ENCODE data around the gene FBXO11. TPM values are rescaled to one million over a fixed set of nuclear protein-coding genes. Genes with fewer than 3 reads are reported as not detected.
"Not testable (repeated sequence)": the region's sequence is repeated elsewhere in the genome, so short reads cannot be mapped to it uniquely, and the experiment has no call there.

The FBXO11 gene
- total RNA-seq, 1 donor from 2014 or later: 74.3 TPM

DNA sequence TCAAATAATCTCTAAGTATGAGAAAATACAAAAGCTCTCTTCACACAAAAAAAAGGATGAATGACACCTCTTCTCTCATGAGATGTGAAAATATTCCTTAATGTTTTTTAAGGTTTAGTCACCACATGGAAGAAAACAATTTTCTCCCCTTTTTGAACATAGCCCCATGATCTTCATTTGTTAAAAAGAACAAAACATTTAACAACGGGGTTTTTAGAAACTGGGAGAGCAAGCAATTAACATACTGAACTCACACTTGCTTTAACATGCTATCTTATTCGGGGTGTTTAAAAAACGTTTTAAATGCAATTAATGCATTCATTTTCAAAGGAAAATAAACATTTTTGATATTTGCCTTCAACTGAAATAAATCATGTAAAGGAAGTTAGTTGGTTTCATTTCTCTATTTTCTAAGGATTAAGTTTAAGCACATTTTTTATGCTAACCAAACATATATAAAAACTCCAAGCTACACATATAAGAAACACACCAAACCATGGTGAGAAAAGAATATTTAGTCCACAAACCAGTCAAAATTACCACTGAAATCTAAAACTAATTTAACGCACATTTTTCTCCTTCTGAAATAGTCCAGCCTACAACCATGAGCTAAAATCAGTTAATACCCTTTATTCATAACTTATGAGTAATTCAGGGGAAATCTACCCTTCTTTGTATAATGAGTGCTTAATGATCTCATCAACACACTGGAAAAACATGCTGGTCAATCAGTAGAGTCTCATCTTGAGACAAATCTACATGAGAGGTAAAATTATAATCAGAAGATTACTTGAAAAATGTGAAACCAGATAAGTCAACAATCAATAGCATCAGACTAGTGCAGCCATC, 8.2 kb downstream of the FBXO11 start:
- no peak for DNase-seq (ENCODE audit: low read depth, low spot score)

DNA sequence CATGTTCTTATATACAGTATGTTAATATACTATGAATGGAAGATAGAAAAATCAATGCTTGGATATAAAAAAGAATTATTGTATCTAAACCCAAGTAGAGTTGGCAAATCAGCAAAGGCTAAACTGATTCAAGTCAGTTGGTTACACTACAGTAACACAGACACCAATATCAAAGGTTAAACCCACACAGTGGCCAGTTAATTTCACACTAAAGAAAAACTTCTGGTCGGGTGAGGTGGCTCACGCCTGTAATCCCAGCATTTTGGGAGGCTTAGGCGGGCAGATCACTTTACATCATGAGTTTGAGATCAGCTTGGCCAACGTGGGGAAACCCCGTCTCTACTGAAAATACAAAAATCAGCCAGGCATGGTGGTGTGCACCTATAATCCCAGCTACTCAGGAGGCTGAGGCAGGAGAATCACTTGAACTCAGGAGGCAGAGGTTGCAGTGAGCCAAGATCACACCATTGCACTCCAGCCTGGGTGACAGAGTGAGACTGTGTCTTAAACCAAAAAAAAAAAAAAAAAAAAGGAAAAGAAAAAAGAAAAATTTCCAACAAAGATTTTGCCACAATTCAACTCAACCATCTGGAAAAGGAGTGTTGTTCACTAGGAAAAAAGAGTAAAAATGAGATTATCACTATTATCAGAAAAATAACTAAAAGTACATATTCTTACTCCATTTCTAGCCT, 9.0 kb downstream of the FBXO11 start:
- DNase-seq (ENCODE audit: low read depth, low spot score): not testable (repeated sequence)

DNA sequence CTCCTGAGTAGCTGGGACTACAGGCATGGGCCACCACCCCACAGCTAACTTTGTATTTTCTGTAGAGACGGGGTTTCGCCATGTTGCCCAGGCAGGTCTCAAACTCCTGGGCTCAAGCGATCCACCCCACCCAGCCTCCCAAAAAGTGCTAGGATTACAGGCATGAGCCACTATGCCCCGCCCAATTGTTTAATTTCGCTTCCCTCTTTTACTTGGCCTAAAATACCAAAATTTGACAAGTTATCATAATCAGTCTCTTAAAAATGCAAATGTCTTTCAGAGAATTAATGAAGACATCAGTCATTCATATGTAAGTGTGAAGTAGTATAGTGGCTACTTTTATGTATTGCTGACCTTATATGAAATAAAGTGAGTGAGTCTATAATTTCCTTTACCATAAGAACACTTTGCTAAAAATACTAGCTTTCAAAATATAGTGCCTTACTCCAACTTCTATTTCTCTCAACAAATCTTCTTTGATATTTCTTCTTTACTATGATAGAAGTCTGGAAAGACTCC, 9.8 kb downstream of the FBXO11 start:
- DNase-seq (ENCODE audit: low read depth, low spot score): no peak

DNA sequence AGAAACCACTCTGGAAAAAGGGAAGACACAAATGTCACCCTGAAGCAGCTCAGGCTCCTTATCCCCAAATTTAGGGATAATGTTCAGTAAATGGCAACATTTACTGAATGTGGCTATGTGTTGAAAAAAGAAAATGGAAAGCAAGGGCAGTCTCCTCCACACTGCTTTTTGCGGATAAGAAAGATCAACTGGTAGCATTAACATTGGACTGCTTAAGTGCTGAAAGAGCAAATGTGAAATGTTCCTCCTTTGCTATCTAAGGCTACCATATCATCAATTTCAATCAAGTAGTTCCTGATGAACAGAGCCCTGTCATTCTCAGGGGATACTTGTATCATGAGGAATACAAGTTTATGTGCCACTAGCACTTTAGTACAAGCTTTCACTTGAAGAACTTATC, 12.5 kb downstream of the FBXO11 start:
- no peak for DNase-seq (ENCODE audit: low read depth, low spot score)

DNA sequence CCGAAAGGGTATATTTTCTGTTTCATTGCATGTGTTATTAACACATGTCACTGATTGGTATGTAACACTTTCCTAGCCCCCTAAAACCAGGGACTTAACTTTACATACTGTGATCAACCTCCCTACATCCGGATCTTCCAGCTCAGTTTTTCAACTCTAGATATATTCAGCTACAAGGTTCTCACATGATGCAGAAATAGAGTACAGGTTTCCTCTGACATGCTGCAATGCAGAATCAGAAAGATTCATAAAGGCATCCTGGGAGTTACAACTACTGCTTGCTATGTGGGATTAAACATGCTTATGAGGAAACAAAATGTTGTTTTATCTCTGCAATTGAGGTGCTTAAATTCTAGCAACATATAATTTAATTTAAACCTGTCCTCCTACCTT, 14.0 kb downstream of the FBXO11 start:
- no peak for DNase-seq (ENCODE audit: low read depth, low spot score)

DNA sequence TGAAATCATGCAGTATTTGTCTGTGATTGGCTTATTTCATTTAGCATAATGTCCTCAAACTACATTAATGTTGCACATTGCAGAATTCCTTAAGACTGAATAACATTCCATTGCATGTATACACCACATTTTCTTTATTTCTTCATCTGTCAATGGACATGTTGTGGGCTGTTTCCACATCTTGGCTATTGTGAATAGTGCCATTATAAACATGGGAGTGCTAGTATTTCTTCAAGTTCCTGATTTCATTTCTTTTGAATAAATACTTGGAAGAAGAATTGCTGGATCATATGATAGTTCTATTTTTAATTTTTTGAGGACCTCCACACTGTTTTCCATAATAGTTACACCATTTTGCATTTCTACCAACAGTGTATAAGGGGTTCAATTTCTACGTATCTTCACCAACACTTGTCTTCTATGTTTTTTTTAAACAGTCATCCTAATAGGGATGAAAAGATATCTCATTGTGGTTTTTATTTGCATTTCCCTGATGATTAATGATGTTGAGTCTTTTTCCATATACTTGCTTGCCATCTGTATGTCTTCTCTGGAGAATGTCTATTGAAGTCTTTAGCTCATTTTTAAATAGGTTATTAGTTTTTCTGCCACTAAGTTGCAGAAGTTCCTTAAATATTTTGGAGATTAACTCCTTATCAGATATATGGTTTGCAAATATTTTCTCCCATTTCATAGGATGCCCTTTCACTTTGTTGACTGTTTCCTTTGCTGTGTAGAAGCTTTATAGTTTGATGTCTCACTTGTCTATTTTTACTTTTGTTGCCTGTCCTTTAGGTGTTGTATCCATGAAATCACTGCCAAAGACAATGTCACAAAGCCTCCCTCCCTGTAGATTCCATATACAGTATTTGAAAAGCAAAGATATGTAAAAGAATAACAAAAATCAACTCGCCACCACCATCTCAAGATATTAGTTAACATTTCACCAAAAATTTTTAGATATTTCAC, 14.6 kb downstream of the FBXO11 start:
- DNase-seq (ENCODE audit: low read depth, low spot score): no peak

DNA sequence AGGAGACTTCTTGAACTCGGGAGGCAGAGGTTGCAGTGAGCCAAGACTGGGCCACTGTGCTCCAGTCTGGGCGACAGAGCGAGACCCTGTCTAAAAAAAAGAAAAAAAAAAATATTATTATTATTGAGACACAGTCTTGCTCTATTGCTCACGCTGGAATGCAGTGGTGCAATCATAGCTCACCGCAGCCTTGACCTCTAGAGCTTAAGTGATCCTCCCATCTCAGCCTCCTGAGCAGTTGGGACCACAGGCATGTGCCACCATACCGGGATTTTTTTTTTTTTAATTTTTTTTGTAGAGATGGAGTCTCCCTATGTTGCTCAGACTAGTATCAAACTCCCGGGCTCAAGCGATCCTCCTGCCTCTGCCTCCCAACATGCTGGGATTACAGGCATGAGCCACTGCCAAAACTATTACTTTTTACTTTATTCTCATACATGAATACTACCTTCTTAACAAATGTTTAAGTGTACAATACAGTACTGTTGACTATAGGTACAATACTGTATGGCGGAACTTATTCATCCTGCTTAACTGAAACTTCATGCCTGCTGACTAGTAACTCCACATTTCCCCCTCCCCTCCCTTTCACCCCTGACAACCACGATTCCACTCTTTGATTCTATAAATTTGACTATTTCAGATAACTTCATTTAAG, 15.5 kb downstream of the FBXO11 start:
- no peak for DNase-seq (ENCODE audit: low read depth, low spot score)

DNA sequence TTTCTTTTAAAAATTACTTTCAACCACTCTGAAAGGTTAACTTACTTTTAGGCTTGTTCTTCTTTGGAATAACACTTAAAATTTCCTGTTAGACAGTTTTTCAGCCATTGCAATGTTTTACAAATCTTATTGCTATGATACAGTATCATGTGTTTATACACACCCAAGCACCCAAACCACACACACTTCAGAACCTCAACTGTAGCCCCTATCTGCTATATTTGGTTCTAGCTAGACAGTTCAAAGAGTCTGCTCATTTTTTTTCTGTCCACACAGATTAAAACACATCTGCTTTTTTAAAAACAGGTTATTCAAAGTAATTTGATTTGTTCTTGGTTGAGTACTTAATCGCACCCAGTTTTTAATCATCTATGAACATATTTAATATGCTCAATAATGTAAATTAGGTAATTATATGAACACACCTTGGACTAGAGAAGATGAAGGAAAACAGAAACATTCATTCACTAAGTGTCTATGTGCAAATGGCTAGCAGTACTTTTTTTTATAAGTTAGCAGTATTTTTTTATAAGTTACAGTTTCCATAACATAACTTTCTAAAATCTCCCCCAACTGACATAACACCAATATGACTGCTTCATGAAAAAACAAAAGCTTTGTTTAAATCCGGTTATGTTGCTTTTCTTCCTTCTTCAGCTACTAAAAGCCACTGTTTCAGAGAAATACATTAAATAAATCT, 17.6 kb downstream of the FBXO11 start:
- DNase-seq (ENCODE audit: low read depth, low spot score): no peak

DNA sequence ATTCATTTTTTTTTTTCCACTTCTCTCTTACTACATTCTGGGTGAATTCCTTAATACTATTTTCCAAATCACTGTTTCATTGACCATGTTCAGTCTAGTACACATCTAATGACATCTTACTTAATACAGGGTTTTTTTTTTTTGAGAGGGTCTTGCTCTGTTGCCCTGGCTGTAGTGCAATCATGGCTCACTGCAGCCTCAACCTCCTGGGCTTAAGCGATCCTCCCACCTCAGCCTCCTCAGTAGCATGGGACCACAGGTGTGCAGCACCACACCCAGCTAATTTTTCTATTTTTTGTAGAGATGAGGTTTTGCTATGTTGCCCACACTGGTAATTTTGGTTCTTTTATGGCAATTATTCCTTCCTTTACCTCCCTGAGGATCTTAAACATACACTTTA, 29.4 kb downstream of the FBXO11 start:
- DNase-seq (ENCODE audit: low read depth, low spot score): no peak

DNA sequence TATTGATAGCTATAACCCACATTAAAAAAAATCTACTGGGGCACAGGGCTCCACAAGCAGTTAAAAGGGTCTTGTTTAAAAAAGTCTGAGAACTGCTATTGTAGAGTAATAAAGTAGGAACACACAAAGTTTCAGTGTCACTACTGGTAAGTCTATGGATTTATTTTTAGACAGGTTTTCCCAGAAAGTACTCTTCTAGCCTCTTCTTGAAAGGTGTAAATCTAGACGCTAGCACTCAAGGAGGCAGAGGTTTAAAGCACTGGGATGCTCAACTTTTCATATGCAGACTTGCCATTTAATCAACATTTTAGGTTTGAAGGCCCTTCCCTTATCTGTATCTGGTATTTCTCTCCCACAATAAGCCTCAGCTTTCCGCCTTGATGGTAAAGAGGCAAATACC, 33.4 kb downstream of the FBXO11 start:
- DNase-seq (ENCODE audit: low read depth, low spot score): no peak

DNA sequence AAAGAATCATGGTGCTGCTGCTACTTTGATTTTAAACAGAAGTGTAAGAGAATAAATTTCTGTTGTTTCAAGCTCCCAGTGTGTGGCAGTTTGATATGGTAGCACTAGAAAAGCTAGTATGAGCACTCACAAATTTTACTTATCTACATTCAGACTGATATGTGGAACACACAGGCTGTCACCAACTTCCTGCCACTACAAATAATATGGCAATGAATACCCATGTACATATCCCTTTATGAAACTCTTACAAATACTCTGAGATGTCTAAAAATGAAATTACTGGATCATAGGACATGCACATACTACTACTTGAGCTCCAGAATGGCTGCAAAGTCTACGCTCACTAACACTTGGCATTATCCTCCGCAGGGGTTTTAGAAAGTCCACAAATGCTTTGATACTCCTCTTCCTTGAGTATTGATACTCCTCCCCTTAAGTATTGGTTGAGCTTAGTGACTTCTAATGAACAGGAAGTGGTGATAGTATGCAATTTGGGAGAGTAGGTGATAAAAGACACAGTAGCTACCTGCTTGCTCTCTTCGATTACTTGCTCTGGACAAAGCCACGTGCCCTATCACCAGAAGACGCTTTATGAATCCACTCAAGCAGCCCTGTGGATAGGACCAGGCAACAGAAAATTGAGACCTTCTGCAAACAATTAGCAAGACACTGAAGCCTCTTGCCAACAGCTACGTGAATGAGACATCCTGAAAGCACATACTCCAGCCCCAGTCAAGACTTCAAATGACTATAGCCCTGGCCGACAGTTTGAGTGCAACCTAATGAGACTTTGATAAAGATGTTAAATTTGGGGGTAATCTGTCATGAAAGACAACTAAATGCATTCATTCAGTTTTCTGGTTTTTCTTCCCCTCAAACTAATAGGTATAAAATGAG, 35.4 kb downstream of the FBXO11 start:
- DNase-seq (ENCODE audit: low read depth, low spot score): no peak

DNA sequence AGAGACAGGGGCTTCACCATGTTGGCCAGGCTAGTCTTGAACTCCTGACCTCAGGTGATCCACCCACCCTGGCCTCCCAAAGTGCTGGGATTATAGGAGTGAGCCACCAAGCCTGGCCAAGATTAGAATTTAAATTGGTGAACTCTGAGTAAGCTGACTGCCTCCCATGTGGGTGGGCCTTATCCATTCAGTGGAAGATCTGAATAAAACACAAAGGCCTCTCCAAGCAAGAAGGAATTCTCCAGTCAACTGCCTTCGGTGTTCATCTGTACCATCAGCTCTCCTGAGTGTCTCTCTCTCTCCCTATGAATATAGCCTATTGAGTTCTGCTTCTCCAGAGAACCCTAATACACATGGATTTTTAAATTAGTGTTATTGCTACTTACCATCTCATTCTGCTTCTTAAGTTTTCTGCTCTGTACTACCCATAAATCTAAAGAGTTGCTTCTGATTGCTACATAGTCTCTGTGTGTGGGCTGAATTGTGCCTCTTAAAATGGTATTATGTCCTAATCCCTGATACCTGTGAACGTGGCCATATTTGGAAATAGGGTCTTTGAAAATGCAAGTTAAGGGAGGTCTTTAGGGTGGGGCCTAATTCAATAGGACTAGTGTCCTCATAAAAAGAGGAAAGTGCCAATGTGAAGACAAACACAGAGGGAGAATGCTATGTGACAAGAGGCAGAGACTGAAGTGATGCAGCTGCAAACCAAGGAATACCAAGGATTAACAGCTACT, 36.3 kb downstream of the FBXO11 start:
- no peak for DNase-seq (ENCODE audit: low read depth, low spot score)

DNA sequence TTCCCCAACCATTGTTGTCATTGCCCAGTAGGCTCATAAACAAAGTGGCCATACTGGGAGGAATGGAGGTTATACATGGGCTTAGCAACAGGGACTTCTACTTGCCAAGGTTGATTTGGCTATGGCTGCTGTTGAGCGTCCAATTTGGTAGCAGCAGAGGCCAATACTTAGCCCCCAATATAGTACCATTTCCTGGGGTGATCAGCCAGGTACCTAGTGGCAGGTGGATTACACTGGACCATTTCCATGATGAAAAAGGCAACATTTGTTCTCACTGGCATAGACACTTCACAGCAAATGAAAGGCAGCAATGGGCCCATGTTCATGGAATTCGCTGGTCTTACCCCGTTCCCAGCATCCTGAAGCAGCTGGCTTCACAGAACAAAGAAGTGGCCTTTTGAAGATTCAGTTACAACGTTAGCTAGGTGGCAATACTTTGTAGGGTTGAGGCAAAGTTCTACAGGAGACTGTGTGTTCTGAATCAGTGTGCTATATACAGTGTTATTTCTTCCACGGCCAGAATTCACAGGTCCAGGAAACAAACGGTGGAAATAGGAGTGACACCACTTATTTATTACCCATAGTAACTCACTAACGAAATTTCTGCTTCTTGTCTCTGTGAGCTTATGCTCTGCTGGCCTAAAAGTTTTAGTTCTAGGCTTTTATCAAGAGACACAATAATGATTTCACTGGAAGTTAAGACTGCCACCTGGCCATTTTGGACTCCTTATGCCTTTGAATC, 37.5 kb downstream of the FBXO11 start:
- no peak for DNase-seq (ENCODE audit: low read depth, low spot score)

DNA sequence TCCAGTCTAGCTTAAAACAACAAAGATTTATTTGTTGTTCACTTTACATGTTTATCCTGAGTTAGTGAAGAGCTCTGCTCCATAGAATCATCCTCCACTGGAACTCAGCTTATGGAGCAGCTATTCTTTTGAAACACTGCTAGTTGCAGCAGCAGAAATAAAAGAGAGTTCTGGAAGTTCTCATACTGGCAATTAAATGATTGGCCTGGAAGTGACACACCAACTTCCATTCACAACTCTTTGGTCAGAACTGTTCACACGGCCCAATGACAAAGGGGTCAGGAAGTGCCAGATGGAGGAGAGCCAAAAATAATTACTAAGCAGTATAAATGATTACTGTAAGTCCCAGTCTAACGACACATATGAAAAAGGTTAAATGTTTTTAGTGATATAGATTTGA, 39.1 kb downstream of the FBXO11 start:
- peak; percentile 94 for DNase-seq (ENCODE audit: low read depth, low spot score)

DNA sequence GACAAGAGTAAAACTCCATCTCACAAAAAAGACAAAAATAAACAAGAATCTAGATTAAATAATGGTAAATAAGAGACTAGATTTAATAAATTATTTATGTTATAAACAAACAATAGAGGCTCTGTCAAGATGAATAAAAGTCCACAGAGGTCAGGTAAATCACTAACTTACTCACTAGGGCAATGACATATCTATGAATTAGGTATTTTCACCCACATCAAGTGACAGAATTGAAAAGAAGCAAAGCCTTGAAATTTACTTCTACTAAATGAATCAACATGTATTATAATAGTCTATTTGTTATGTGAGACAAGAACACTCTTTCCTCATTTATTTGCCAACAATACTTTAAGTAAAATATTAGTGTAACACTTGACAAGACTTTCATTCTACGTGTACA, 41.7 kb downstream of the FBXO11 start:
- DNase-seq (ENCODE audit: low read depth, low spot score): no peak

DNA sequence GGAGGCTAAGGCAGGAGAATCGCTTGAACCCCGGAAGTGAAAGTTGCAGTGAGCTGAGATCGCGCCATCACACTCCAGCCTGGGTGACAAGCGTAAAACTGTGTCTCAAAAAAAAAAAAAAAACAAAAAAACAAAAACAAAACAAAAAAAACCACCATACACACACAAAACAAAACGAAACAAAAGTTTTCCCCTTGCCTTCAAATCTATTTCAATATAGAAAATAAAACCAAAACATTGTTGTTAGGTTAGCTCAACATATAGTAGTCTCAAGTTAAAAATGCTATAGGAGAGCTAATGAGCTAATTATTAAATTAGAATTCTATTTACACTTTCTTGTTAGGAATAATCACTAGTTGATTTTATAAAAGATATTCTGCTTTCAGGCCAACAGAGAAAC, 43.3 kb downstream of the FBXO11 start:
- DNase-seq (ENCODE audit: low read depth, low spot score): no peak

DNA sequence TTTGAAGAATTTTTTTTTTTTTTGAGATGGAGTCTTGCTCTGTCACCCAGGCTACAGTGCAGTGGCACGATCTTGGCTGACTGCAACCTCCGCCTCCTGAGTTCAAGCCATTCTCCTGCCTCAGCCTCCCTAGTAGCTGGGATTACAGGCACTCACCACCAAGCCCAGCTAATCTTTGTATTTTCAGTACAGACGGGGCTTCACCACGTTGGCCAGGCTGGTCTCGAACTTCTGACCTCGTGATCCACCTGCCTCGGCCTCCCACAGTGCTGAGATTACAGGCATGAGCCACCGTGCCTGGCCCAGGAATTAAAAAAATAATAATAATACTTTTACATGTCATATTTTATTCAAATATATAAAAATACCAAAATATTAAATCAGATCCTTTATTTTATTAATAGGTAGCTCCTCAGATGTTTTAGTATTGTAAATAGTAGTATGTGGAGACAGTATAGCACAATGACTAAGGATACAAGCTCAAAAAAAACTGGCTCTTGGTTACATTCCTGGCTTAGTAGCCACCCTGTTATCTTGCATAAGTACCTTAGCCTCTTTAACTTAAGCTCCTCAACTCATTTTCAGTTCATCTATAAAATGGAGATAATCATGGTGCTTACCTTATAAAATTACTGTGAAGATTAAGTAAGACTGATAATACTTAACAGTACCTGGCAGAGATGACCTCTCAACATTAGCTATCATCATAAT, 53.1 kb downstream of the FBXO11 start:
- DNase-seq (ENCODE audit: low read depth, low spot score): not testable (repeated sequence)

Data from pulmonary artery endothelial cell (primary cell).